MM.1S (cell line): Measurements from ENCODE around the gene MSI1.

Source experiments
- DNase-seq: peaks from one replicate; pipeline ENCODE4 v3.0.0-alpha.2; 2015
- H2AFZ ChIP-seq: fragments of 300-600 bp; sonication (generic); 2 replicates; pipeline ENCODE4 v1.6.0; 2016; ENCODE audit warnings: antibody characterized with exemption, low read length
- H3F3A ChIP-seq: fragments of 300-600 bp; sonication (generic); 2 replicates; pipeline ENCODE4 v1.6.1; 2016; ENCODE audit warnings: mild to moderate bottlenecking, antibody characterized with exemption, low read length, moderate library complexity, mixed read lengths; ENCODE audit not compliant: insufficient read depth
- H3K27ac ChIP-seq: fragments of 300-600 bp; sonication (generic); 2 replicates; pipeline ENCODE4 v1.5.1; 2016; ENCODE audit warnings: mild to moderate bottlenecking, low read length
- H3K27me3 ChIP-seq: fragments of 300-600 bp; sonication (generic); replicated peaks from 2 replicates; pipeline ENCODE4 v1.6.0; 2016; ENCODE audit warnings: low read length; ENCODE audit not compliant: insufficient read depth
- H3K36me3 ChIP-seq: fragments of 300-600 bp; sonication (generic); replicated peaks from 2 replicates; pipeline ENCODE4 v1.6.1; 2016; ENCODE audit warnings: mild to moderate bottlenecking, low read length, mixed read lengths; ENCODE audit not compliant: insufficient read depth
- H3K4me1 ChIP-seq: fragments of 300-600 bp; sonication (generic); 2 replicates; pipeline ENCODE4 v1.6.1; 2016; ENCODE audit warnings: low read length, mixed read lengths
- H3K4me2 ChIP-seq: fragments of 300-600 bp; sonication (generic); 2 replicates; pipeline ENCODE4 v1.6.0; 2016; ENCODE audit warnings: low read depth, low read length
- H3K4me3 ChIP-seq: fragments of 300-600 bp; sonication (generic); 2 replicates; pipeline ENCODE4 v1.5.1; 2016; ENCODE audit warnings: low read length, mixed read lengths
- H3K79me2 ChIP-seq: fragments of 300-600 bp; sonication (generic); 2 replicates; pipeline ENCODE4 v1.6.1; 2016; ENCODE audit warnings: mixed run types, low read length, mixed read lengths
- H3K9ac ChIP-seq: fragments of 300-600 bp; sonication (generic); 2 replicates; pipeline ENCODE4 v1.6.1; 2016; ENCODE audit warnings: low read length, mixed read lengths
- H3K9me2 ChIP-seq: fragments of 300-600 bp; sonication (generic); replicated peaks from 2 replicates; pipeline ENCODE4 v1.6.1; 2016; ENCODE audit warnings: mild to moderate bottlenecking, low read length, mixed read lengths; ENCODE audit not compliant: insufficient read depth
- H3K9me3 ChIP-seq: fragments of 300-600 bp; sonication (generic); replicated peaks from 2 replicates; pipeline ENCODE4 v1.6.1; 2016; ENCODE audit warnings: mild to moderate bottlenecking, low read length, mixed read lengths; ENCODE audit not compliant: insufficient read depth
- H4K20me1 ChIP-seq: fragments of 300-600 bp; sonication (generic); 2 replicates; pipeline ENCODE4 v1.6.1; 2016; ENCODE audit warnings: mild to moderate bottlenecking, low read length, moderate library complexity, mixed read lengths; ENCODE audit not compliant: insufficient read depth
- CTCF ChIP-seq: fragments of 300-600 bp; sonication (generic); IDR thresholded peaks from 2 replicates; pipeline ENCODE4 v1.5.1; 2016; ENCODE audit warnings: antibody characterized with exemption, low read length, mixed read lengths
- EZH2 ChIP-seq: fragments of 300-600 bp; sonication (generic); optimal IDR thresholded peaks from 2 replicates; pipeline ENCODE3; 2017; ENCODE audit warnings: low read depth, mild to moderate bottlenecking, antibody characterized with exemption, low read length, mixed read lengths
- EZH2phosphoT487 ChIP-seq: fragments of 300-600 bp; sonication (generic); IDR thresholded peaks from 2 replicates; pipeline ENCODE4 v1.6.1; 2018; ENCODE audit warnings: antibody characterized with exemption, low read length

MSI1 gene

GRCh38 chr12:120388691-120389481, 19.9 kb upstream of the MSI1 start:
- no peaks in the 10 kb centered on the region for H4K20me1 ChIP-seq
- no peak overlapping the region for H3K4me2 ChIP-seq
- no peak overlapping the region for H3K27ac ChIP-seq
- H3K4me1 ChIP-seq: no peaks in the 10 kb centered on the region
- H3K9me3 ChIP-seq: no peaks in the 10 kb centered on the region
- H3K27me3 ChIP-seq: no peaks in the 10 kb centered on the region
- H3K9ac ChIP-seq: no peak overlapping the region
- DNase-seq: no peak
- no peak overlapping the region for H2AFZ ChIP-seq
- H3K36me3 ChIP-seq: no peaks in the 10 kb centered on the region
- TF ChIP-seq EZH2phosphoT487: no peak
- TF ChIP-seq EZH2: no peak
- TF ChIP-seq CTCF: no peak
- no peaks in the 10 kb centered on the region for H3F3A ChIP-seq
- H3K9me2 ChIP-seq: no peaks in the 10 kb centered on the region
- H3K4me3 ChIP-seq: no peak overlapping the region
- no peaks in the 10 kb centered on the region for H3K79me2 ChIP-seq

GRCh38 chr12:120381752-120382419, 12.9 kb upstream of the MSI1 start:
- H3F3A ChIP-seq: no peaks in the 10 kb centered on the region
- no peaks in the 10 kb centered on the region for H3K79me2 ChIP-seq
- H3K27me3 ChIP-seq: no peaks in the 10 kb centered on the region
- no peaks in the 10 kb centered on the region for H3K36me3 ChIP-seq
- TF ChIP-seq EZH2phosphoT487 (no peak), CTCF (no peak)
- no peaks in the 10 kb centered on the region for H3K9me2 ChIP-seq
- H3K4me1 ChIP-seq: no peaks in the 10 kb centered on the region
- DNase-seq: no peak
- no peaks in the 10 kb centered on the region for H4K20me1 ChIP-seq
- H3K4me3 ChIP-seq: no peak overlapping the region
- no peak overlapping the region for H2AFZ ChIP-seq
- H3K27ac ChIP-seq: no peak overlapping the region
- no peaks in the 10 kb centered on the region for H3K9me3 ChIP-seq
- H3K4me2 ChIP-seq: no peak overlapping the region
- no peak overlapping the region for H3K9ac ChIP-seq

GRCh38 chr12:120378036-120378435, 9.1 kb upstream of the MSI1 start:
- Histone ChIP-seq H3K9ac (no peak overlapping the region), H3K36me3 (no peaks in the 10 kb centered on the region), H4K20me1 (no peaks in the 10 kb centered on the region), H3K4me1 (no peaks in the 10 kb centered on the region), H3F3A (no peaks in the 10 kb centered on the region), H3K27me3 (no peaks in the 10 kb centered on the region), H3K9me2 (no peaks in the 10 kb centered on the region), H3K4me2 (no peak overlapping the region), H3K9me3 (no peaks in the 10 kb centered on the region), H3K79me2 (no peaks in the 10 kb centered on the region), H3K27ac (no peak overlapping the region), H3K4me3 (no peak overlapping the region), H2AFZ (no peak overlapping the region)
- no peak for DNase-seq
- TF ChIP-seq EZH2phosphoT487 (no peak), EZH2 (no peak), CTCF (no peak)
